ENCODE measurements around the gene SLC9A9. TPM values are rescaled to one million over a fixed set of nuclear protein-coding genes. Genes with fewer than 3 reads are reported as not detected.

The SLC9A9 gene
- polyA plus RNA-seq, 4 donors, result 4.1 to 7.3 (median 4.9) TPM

GRCh38 chr3:143271136-143271535 is 577.1 kb downstream of the SLC9A9 start:
- no peak for DNase-seq (ENCODE audit: low read depth in 4 of 4, low spot score in 2 of 4)

GRCh38 chr3:143269741-143270140 is 578.5 kb downstream of the SLC9A9 start:
- no peak for DNase-seq (ENCODE audit: low read depth in 4 of 4, low spot score in 2 of 4)

GRCh38 chr3:143267989-143268388 is 580.3 kb downstream of the SLC9A9 start:
- no peak for DNase-seq (ENCODE audit: low read depth in 4 of 4, low spot score in 2 of 4)

- no peak for DNase-seq (ENCODE audit: low read depth in 4 of 4, low spot score in 2 of 4)
Observed at GRCh38 chr3:143266927-143267326, 581.3 kb downstream of the SLC9A9 start.

GRCh38 chr3:143266511-143266910 is 581.8 kb downstream of the SLC9A9 start:
- no peak for DNase-seq (ENCODE audit: low read depth in 4 of 4, low spot score in 2 of 4)

- DNase-seq (ENCODE audit: low read depth in 4 of 4, low spot score in 2 of 4), result no peak
Observed at GRCh38 chr3:143265501-143266070, 582.7 kb downstream of the SLC9A9 start.

GRCh38 chr3:143263852-143264513 is 584.3 kb downstream of the SLC9A9 start:
- DNase-seq (ENCODE audit: low read depth in 4 of 4, low spot score in 2 of 4), result no peak

GRCh38 chr3:143261848-143262247 is 586.4 kb downstream of the SLC9A9 start:
- DNase-seq (ENCODE audit: low read depth in 4 of 4, low spot score in 2 of 4), result no peak

- no peak for DNase-seq (ENCODE audit: low read depth in 4 of 4, low spot score in 2 of 4)
Observed at GRCh38 chr3:143258692-143259091, 589.6 kb downstream of the SLC9A9 start.

- DNase-seq (ENCODE audit: low read depth in 4 of 4, low spot score in 2 of 4), result no peak
Observed at GRCh38 chr3:143256416-143256815, 591.9 kb downstream of the SLC9A9 start.

GRCh38 chr3:143255739-143256138 is 592.5 kb downstream of the SLC9A9 start:
- no peak for DNase-seq (ENCODE audit: low read depth in 4 of 4, low spot score in 2 of 4)

GRCh38 chr3:143252931-143253330 is 595.3 kb downstream of the SLC9A9 start:
- no peak for DNase-seq (ENCODE audit: low read depth in 4 of 4, low spot score in 2 of 4)

- no peak for DNase-seq (ENCODE audit: low read depth in 4 of 4, low spot score in 2 of 4)
Observed at GRCh38 chr3:143249014-143249413, 599.3 kb downstream of the SLC9A9 start.

- DNase-seq (ENCODE audit: low read depth in 4 of 4, low spot score in 2 of 4), result no peak
Observed at GRCh38 chr3:143247073-143247472, 601.2 kb downstream of the SLC9A9 start.

- DNase-seq (ENCODE audit: low read depth in 4 of 4, low spot score in 2 of 4), result no peak
Observed at GRCh38 chr3:143245692-143246091, 602.6 kb downstream of the SLC9A9 start.

GRCh38 chr3:143244516-143245063 is 603.7 kb downstream of the SLC9A9 start:
- DNase-seq (ENCODE audit: low read depth in 4 of 4, low spot score in 2 of 4), result no peak

GRCh38 chr3:143243686-143244085 is 604.6 kb downstream of the SLC9A9 start:
- DNase-seq (ENCODE audit: low read depth in 4 of 4, low spot score in 2 of 4), result no peak

- DNase-seq (ENCODE audit: low read depth in 4 of 4, low spot score in 2 of 4), result no peak
Observed at GRCh38 chr3:143242691-143243090, 605.6 kb downstream of the SLC9A9 start.

- no peak for DNase-seq (ENCODE audit: low read depth in 4 of 4, low spot score in 2 of 4)
Observed at GRCh38 chr3:143242101-143242500, 606.2 kb downstream of the SLC9A9 start.

GRCh38 chr3:143241481-143241951 is 606.8 kb downstream of the SLC9A9 start:
- no peak for DNase-seq (ENCODE audit: low read depth in 4 of 4, low spot score in 2 of 4)

- DNase-seq (ENCODE audit: low read depth in 4 of 4, low spot score in 2 of 4), result no peak
Observed at GRCh38 chr3:143240886-143241285, 607.4 kb downstream of the SLC9A9 start.

- no peak for DNase-seq (ENCODE audit: low read depth in 4 of 4, low spot score in 2 of 4)
Observed at GRCh38 chr3:143239031-143239430, 609.2 kb downstream of the SLC9A9 start.
